HG03159 (cell line): ENCODE data around the gene PSMA8.
"Not testable (repeated sequence)": the region's sequence is repeated elsewhere in the genome, so short reads cannot be mapped to it uniquely, and the experiment has no call there.

Source experiments
- ATAC-seq: cut with Tn5 transposase; IDR thresholded peaks from one replicate; pipeline ENCODE4 v1.9.1; 2021; ENCODE audit warnings: mild to moderate bottlenecking, moderate library complexity; ENCODE audit not compliant: unreplicated experiment

Gene PSMA8

GRCh38 chr18:26228562-26229260, 95.0 kb downstream of the PSMA8 start:
- ATAC-seq = no peak

DNA sequence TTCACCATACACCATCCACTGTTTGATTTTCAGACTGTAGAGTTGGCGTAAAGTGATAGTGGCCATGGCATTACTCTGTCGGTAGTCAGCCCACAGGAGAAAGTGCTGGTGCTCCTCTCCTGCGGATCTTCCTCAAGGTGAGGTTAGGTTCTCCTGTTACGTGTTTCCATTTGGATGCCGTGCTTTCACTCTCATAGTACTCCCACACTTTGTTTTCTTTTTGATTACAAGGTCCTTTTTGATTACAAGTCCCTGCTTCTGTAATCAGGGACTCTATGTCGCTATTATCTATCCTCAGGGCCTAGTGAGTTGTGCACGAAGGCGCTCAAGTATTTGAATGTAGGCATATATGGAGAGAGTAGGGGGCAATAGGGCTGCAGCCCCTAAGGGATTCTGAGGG, 96.8 kb downstream of the PSMA8 start:
- no peak for ATAC-seq

DNA sequence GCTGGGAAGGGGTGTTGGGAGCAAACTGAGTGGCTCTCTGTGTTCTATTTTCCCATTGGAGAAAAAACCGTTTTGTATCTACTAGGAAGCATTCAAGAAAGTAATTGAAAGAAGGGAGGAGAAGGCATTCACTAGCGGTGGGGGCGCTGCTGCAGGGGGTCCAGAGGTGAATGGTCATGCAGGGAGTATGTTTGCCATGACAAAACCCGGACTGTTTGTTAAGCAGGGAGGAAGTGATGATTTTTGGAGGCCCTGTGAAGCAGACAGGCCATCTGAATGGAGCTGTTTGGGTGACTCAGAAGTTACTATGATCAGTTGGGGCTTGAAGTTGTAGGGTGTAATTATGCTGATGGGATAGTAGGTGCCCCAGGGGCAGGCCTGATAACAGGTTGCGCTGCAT, 99.5 kb downstream of the PSMA8 start:
- ATAC-seq = no peak

DNA sequence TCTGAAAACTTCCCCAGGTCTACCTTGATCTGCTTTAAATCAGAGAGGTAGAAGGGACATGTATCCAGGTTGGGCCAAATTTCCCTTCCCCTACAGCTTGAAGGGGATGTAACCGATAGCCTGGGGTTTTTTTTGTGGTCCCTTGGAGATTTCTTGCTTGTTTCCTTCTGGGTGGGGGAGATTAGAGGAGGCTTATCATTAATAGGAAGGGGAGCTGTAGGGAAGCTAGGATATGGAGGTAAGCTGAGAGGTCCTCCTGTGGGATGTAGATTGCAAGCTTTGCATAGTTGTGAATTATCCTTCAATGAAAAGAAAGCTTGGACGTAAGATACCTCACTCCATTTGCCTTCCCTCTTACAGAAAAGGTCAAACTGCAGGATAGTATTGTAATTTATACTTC, 103.7 kb downstream of the PSMA8 start:
- not testable (repeated sequence) for ATAC-seq

GRCh38 chr18:26238718-26239117, 105.0 kb downstream of the PSMA8 start:
- ATAC-seq = not testable (repeated sequence)

DNA sequence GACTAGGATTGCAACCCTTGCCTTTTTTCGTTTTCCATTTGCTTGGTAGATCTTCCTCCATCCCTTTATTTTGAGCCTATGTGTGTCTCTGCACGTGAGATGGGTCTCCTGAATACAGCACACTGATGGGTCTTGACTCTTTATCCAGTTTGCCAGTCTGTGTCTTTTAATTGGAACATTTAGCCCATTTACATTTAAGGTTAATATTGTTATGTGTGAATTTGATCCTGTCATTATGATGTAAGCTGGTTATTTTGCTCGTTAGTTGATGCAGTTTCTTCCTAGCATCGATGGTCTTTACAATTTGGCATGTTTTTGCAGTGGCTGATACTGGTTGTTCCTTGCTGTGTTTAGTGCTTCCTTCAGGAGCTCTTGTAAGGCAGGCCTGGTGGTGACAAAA, 108.7 kb downstream of the PSMA8 start:
- not testable (repeated sequence) for ATAC-seq
